Putamen (tissue), 1 donor: ENCODE data around the gene CAV1.

Experiments used
- DNase-seq: peaks from one replicate; pipeline ENCODE4 v3.0.0-alpha.2; 2016; ENCODE audit warnings: low spot score

The CAV1 gene

GRCh38 chr7:116503835-116504234 is 21.0 kb upstream of the CAV1 start:
- no peak for DNase-seq

DNA sequence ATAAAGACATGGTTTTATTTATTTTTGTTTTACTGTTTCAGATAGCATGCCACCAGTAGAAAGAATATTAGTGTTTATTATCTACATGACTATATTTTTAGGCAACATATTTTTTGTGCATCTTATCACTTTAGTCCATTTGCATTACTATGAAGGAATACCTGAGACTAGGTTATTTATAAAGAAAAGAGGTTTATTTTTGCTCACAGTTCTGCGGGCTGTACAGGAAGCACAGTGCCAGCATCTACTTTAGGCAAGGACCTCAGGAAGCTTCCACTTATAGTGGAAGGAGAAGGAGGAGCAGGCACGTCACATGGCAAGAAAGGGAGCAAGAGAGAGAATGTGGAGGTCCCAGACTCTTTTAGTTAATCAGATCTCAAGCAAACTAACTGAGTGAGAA is 19.6 kb upstream of the CAV1 start:
- no peak for DNase-seq

- DNase-seq, result no peak
Measured at GRCh38 chr7:116505823-116506222, 19.0 kb upstream of the CAV1 start.

DNA sequence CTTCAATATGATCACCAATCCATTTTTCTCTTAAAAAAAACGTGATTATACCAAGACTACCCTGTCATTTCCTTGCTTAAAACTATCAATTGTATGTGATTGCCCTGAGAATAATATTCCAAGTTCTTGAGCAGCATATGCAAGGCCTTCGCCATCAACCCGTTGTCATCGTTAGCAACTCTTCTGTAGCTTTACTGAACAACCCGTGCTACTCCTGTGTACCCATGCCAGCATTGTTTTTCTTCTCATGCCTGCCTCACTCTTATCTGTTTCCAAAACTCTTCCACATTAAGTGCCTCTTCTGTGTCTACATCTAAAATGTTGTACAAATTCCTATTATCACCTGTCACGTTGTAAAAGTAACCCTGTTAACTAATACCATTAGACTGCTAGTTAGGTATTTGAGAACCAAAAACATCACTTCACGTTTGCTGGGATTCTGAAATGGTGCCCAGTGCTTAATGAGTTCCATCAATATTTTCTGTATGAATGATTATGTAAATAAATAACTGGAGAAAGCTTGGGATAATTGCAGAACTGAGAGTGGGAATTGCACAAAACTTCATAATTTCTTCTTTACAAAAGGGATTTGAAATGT is 14.8 kb upstream of the CAV1 start:
- DNase-seq, result no peak

- no peak for DNase-seq
Measured at GRCh38 chr7:116510795-116511194, 14.0 kb upstream of the CAV1 start.

DNA sequence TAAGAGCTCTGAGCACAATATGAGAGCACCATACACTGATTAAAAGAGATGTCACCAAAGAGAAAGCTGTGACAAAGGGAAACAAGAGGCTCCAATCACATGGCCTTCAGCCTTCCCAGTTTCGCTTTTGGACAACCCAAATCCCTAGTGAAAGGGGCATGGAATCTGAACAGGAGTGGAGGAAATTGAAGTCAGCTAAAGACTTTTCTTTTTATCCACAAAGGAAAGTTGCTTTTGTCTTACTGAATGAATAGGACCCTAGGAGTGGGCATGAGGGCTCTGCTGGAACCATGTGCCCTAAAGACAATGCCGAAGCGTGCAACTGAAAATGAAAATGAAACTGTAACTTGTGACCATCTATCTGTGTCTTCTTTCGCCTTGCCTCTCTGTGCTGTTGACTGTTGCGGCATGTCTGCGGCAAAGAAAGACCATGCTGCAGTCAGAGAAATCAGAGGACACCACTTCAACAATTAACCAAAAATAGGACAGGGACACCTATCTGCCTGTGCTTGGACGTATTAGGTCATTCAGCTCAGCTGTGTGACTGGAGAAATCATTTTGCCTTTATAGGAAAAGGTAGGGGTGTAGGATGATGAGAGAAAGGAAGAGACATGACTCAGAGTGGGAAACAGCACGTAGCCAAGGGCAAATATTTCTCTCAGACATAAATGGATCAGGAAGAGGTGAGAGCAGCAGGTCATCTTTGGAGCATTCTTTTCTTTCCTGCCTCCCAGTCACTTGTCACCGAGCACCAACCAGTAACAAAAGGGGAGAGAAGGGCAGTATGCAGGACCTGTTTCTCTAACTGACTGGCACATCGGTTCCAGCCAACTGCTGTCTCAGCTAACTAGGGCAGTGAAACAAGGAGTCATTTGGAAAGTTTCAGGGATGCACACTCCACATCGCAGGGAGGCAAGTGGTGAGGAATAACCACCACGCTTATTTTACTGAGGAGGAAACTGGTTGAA is 13.0 kb upstream of the CAV1 start:
- DNase-seq, result no peak

DNA sequence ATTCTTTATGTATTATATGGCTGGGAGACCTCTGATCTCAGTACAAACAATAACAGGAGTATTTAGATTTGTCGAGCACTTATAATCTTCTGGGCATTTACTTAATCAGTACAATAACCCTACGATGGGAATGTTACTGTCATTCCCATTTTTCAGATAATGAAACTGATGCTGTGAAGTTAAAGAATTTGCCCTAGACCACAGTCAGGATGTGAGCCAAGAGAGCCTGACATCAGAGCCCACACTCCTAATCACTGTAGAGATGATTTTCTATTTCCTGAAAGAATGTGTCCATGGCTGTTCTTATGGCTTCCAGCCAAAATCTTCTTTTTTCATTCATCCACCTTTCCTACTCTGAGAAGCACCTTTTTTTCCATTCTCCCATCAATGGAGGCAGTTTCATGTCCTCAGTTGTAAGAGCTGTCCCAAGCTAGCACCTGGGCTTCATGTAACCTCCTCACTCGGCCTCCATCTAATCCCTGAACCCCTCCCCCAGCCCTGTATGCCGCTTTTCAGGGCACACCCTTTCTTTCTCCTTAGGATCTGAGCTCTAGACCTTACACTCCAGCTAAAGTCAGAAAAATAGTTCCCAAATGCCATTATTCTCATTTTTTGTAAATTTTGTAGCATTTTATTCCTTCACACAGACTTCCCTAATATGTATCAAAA is 12.2 kb upstream of the CAV1 start:
- no peak for DNase-seq

DNA sequence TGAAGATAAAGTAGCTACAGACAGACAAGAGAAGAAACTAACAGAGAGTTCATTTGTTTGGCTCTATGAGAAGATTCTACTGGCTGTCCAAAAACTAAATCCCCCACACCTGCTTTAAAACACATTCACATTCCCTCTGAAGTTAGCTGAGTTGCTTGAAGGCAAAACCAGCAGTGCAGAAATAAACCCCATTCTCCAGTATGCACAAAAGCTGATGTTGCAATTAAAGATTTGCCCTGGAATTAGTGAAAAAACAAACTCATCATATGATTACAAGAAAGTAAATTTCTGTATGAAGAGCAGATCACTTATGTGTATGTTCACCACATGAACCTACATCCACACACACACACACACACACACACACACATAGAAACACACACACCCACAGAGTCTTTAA is 9.3 kb upstream of the CAV1 start:
- no peak for DNase-seq

DNA sequence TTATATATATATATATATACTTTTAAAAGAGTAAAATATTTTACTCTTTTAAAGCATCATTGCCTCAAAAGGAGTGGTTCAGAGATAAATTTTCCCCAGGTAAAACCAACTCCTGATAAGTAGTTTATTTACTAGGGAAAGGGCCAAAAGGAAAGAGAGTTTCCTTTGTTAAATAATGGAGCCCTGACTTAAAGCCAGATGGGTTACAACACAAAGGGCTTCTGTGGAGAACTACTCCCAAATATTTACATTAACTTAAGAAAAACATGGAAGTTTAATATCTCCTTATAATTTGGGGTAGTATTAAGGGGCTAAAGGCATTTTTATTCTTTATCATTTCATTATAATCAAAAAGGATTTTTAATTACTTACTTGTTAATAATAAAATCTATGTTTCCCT is 8.5 kb upstream of the CAV1 start:
- no peak for DNase-seq

- no peak for DNase-seq
Measured at GRCh38 chr7:116517626-116518025, 7.2 kb upstream of the CAV1 start.

DNA sequence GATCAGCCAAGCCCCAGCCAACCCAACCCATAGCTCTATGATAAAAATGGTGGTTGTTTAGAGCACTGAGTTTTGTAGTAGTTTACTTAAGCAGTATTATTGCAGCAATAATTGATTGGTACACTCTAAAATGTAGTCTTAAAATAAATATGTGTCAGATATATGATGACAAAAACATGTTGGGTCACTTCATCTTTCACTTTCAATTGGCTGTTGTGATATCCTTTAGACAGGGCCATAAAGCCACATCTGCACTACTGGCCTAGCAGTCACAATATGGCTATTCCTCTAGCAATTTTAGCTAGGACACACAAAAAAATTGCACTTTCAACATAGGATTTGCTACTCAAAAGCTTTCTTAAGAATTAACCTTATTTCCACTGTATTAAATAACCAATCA is 5.9 kb upstream of the CAV1 start:
- DNase-seq, result no peak

GRCh38 chr7:116521046-116521664 is 3.7 kb upstream of the CAV1 start:
- no peak for DNase-seq

- DNase-seq, result no peak
Measured at GRCh38 chr7:116522247-116522646, 2.6 kb upstream of the CAV1 start.

DNA sequence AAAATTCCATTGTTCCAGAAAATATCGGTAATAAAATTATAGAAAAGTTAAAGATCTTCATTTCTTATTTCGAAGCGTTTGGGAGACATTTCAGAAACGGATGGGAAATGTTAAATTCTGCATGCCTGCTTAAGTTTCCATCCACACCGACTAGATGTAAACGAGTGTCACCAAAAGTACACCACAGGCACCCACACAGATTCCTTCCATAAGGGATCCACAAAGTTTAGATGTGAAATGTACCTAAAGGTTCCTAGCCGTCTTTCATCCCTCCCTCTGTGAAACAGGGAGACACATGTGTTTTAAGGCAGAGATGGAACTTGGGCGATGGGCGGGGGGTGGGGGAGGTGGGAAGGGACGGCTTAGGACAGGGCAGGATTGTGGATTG is 621 bp upstream of the CAV1 start:
- DNase-seq, result no peak

DNA sequence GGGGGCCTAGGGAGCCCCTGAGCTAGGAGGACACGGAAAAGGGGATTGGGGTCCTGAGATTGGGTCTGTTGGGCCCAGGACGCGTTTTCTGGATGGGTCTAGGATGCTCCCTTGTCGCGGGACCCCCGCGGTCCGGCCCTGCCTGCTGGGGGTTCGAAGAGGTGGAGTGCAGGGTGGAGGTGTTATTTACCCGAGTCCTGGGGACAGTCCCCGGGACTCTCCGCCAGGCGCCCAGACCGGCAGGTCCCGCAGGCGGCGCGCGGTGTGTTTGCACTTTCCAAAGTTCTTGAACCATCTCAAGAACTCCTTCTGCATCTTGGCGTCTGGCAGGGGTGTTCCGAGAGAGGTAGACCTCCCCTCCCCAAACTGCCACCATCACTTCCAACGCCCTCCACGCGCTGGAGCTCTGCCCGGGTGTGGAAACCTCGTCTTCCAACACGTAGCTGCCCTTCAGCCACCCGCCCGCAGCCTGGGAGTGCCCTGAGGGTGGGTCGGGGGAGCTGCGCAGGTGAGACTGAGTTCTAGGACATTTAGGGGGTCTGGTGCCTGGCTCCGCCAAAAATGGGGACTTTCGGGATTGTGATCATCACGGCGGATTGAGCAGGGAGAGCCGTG is 569 bp downstream of the CAV1 start:
- no peak for DNase-seq

DNA sequence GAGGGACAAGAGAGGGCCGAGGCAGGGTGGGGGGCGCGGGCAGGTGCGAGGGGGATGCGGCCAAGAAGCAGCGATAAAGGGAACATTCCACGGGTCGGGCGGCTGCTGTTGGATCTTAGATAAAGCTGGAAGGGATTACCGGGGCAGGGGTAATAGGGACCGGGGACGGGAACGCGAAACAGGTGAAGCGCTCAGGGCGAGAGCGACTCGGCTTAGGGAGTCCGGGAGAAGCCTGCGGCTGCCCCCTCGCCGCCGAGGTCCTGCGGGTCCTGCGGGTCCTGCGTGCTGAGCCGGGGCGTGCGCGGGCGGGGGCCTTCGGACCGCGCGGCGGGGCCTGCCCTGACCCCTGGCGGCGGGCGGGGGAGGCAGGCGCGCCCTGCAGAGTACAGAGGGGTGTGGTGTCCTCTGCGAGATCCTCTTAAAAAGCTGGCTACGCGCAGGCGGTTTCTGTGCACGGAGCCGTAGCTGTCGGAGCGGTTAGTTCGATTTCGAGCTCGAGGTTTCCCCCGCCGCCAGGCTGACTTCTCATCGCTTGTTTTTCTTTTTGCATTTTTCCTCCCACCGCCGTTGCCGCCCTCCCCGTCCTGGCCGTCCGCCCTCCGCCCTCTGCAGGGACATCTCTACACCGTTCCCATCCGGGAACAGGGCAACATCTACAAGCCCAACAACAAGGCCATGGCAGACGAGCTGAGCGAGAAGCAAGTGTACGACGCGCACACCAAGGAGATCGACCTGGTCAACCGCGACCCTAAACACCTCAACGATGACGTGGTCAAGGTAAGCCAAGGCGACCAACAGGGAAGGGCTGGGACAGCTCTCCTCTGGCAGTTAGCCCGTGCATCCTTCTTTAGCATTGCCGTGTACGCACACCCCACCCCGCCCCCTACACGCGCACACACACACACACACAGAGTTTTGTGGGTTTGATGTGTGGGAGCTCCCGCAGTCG is 1.4 kb downstream of the CAV1 start:
- DNase-seq, result peak; percentile 49

- DNase-seq, result no peak
Measured at GRCh38 chr7:116526897-116527296, 2.1 kb downstream of the CAV1 start.

DNA sequence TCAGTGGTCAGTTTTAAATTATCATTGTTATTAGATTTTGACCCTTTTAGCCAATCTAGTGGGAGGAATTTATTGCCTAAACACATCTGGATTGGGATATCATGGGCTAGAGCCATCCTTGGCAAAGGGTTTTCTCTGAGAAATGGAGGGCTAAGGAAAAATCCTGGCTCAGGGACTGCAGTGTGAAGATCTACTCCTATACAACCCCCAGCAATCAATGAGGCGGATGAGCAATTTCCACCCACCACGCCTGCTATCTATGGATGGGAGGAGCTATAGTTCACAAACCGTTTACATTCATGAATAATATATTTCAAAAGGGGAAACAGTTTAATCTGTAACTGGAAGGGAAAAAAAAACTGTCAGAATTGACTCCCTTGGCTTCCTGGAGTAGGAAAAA is 2.7 kb downstream of the CAV1 start:
- no peak for DNase-seq

DNA sequence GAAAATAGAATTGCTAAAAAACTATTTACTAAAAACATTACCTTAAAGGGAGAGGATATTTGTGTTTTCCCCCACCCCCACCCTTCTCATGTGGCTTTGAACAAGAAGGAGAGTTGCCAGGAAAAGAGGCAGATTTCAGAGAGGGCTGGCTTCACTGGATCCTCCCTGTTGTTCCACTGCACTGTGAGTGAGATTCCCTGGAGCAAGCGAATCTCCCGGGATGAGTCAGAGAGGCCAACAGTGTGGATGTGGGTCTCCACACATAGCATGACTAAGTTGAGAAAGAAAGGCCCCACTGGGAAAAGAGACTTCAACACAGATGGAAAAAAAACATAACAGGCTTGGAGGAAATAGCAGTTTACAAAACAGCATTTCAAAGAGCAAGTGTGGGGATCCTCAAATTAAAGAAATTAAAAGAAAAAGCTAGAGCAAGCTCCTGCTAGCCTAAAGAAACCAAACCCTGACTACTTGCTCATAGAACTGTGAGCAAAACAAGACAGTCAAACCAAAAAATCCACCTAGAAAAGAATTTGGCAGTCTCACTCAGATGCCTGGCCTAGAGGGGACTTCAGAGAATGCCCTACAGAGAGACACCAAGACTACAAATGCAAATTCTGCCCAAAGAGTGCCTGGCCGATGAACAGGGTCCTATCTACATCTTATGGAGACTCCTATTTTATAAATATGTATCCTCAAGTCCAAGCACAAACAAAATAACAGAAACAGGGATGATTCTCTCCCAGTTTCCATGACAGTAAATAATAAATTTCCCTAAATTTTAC is 3.4 kb downstream of the CAV1 start:
- no peak for DNase-seq

GRCh38 chr7:116529250-116529649 is 4.4 kb downstream of the CAV1 start:
- no peak for DNase-seq
